Fibroblast of peridontal ligament (primary cell): ENCODE results near the gene AP1S1.

Source experiments
- DNase-seq: peaks from one replicate; pipeline ENCODE4 v3.0.0-alpha.2; 2010; ENCODE audit errors: extremely low read depth

AP1S1 gene

DNA sequence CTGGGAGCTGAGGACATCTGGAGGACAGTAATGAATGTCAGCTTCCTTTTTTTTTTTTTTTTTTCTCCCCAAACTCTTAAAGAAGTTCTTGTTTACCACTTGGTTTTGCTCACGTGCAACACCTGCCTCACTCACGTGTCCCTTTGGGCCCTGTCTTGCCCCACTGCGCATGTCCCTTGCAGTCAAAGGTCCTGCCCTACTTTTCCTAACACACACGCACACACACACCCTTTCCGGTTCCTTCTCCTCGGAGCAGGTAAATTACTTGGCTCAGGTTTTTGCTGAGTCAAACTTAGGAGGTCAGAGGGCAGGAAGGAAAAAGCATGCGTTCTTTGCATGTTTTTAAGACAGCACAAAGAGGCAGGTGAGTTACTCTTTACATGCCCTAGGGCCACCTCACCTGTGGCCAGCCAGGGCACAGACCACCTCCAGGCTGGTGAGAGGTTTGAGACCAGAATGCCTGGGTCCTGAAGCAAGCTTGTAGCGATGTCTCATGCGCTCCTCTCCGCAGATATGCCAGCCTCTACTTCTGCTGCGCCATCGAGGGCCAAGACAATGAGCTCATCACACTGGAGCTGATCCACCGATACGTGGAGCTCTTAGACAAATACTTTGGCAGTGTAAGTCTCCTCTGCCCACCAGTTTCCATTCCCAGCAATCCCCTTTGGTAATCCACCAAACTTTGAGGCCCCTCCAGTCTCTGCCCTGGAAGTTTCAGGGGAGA, 2.8 kb downstream of the AP1S1 start:
- no peak for DNase-seq

DNA sequence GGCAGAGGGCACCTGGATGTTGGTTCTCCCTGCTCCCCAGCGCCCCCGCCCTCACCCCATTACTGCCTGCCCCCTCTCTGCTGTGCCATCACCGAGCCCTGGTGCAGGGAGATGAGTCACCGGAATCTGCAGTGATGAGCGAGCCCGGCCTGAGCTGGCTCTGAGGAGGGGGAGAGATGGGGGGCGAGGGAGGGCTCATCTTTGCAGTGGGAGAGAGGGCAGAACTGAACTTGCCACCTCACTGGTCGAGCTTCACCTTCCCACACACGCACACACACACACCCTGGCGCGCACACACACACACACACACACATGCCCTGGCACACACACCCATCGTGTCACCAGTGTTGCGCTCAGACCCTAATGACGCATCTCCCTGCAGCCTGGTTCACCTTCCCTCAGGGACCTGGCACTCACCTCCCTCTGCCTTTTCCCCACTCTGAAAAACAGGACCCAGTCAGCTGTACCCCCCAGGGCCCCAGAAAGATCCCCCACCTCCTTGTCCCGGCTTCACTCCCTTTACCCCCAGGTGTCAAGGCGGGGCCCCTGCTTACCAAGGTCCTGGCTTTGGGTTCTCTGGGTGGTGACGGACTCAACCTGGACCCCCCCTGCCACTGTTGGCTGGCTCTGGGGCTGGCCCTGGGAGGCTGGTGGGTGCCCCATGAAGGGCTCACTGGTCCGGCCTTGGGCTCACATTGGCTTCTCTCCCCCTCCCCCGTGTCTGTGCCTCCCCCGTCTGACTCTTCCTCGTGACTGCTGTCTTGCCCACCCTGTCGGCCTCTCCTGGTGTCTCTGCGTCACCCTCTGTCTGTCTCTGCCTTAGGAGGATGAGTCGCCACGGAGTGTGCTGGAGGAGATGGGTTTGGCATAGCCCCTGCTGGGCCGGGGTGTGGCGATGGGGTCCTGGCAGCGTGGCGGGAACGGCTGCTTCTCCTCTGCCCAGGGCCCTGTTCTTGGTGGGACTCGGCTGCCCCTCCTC, 5.7 kb downstream of the AP1S1 start:
- DNase-seq = no peak

GRCh38 chr7:101160910-101161309, 6.6 kb downstream of the AP1S1 start:
- no peak for DNase-seq

DNA sequence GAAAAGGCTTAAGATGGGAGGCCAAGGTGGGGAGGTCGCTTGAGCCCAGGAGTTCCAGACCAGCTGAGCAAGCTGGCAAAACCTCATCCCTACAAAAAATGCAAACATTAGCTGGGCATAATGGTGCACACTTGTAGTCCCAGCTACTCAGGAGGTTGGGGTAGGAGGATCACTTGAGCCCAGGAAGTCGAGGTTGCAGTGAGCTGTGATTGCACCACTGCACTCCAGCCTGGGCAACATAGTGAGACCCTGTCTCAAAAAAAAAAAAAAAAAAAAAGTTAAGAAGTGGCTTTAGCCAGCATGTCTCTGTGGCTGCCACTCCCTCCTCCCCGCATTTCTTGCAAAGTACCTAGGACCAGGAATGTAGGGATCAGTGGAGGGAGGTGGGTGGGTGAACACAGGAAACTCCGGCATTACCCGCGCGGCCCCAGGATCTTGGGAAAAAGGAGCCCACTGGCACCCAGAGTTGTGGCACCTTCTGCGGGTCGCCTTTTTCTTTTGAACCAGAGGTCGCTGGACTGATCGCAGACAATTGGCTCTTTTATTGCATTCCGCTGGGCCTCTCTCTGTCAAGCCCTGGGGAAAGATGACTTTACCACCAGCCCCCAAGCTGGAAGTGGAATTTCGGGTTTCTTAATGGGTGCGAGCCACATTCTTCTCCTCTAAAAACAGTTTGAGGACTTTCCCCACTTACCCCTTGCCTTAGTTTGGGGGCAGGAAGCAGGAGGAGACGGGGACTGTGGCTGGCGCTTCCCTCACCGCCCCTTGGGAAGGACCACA, 7.6 kb downstream of the AP1S1 start:
- DNase-seq = no peak

- no peak for DNase-seq
Observed at GRCh38 chr7:101162551-101163278, 8.4 kb downstream of the AP1S1 start.

DNA sequence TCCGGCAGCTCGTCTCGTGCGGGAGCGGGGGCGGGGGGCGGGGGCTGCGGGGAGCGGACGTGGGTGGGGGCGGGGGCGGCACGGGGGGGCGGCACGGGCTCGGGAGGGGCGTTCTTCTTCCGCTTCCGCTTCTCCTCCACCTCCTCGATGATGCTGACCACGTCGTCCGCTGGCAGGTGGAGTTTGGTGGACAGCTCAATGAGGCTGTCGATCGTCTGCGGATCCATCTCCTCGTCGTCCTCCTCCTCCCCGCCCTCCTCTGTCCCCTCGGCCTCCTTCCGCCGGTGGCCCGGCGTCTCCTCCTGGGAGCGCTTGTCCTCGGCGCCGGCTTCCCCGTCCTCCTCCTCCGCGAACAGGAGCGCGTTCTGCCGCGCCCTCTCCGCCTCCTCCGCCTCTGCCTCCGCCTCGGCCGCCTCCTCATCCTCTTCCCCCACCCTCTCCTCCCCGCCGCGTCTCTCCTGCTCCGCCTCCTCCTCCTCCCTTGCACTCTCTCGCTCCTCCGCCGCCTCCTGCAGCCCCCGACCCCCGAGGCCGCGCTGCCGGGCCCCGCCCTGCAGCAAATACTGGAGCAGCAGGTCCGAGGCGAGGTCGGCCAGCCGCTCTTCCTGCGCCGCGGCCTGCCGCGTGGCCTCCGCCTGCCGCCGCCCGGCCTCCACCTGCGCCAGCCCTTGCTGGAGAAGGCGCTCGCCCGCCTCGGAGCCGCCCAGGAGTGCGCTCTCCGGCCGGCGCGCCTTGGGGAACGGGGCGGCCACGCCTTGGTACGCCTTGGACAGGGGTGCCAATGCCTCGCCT, 9.2 kb downstream of the AP1S1 start:
- DNase-seq = no peak

DNA sequence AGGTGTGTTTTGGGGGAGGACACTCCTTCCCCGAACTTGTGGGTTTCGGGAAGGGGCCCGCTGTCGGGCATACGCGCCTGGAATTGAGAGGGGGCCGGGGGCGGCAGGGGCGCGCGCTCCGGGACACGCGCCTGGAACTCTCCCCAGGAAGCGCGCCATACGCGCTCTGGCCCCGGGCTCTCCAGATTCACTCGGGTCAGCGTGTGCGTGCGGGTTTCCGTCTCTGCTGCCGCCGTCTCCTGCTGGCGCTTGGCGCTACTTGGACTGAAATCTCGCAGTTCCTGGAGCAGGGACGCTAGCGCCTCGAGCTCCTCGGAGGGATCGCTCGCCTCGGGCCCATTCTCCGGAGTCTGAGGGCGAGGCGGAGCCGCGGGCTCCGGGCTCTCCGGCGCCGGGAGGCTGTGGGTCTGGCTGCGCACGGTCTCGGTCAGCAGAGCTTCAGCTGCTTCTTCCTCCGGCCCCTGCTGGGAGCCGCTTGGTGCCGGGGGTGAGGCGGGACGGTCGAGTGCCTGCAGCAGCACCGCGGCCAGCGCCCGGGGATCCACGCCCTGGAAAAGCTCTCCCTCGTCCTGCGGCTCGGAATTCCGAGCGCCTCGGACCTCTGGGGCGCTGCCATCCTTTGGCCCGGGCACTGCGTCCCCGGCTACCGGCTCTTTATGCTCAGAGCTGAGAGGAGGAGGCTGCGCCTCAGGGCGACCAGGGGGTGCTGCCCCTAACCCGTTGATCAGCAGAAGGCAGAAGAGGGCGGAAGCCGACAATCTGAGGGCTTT, 10.0 kb downstream of the AP1S1 start:
- peak; percentile 44 for DNase-seq

DNA sequence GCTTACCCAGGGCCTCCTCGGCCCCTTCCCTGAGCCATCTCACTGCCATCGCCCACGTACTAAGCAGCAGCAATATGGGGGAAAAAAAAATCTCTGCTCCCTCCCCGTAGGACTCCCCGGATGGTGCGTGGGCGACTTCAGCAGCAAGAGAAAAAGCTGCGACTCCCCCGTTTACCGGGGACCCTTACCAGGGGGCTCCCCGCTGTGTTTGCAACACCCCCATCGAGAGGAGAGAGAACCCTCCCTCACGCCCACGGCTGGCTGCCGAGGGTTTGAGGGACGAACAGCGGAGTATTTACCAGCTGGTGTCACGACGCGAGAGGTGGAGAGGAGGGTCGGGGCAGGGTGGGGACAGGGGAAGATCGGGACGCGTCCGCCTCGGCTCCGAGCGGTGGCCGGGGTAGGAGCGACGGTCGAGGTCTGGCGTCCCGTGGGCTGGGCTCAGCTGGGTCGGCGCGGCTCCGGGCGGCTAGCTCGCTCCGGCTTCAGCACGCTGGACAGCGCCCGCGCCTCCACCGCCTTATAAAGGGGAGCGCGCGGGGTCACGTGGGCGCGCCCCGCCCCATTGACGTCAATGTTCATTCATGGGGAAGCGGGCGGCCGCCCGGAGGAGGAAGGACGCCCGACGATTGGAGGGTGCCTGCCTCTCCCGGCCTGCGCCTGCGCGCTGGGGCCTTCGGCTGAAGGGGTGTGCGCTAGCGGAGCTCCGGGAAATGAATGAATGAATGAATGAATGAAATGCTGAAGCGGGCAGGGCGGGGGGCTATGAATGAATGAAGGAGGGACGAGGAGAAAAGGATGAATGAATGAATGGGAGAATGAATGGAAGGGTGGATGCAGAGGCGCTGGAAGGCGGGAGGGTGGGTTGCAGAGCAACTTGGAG, 11.0 kb downstream of the AP1S1 start, which contains the start of gene VGF:
TSS of gene VGF (minus strand) at position 495 of the 883 bp plus-strand sequence. CDS start 726 bp downstream, outside the sequence.
- DNase-seq = peak; percentile 79

- DNase-seq = no peak
Observed at GRCh38 chr7:101165958-101166647, 11.8 kb downstream of the AP1S1 start.

DNA sequence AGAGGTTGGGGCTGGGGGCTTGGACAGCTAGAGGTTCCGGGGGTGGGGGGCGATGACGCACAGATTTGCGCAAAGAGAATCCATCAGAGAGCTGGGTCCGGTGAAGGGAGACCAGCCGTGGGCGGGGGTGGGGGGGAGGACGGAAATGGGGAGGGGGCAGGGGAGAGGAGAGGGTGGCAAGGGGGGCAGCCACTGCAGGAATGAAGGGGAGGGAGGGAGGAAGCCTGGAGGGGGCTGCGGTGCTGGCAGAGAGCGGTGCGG, 12.3 kb downstream of the AP1S1 start:
- DNase-seq = no peak

- DNase-seq = no peak
Observed at GRCh38 chr7:101166909-101167644, 12.8 kb downstream of the AP1S1 start.

DNA sequence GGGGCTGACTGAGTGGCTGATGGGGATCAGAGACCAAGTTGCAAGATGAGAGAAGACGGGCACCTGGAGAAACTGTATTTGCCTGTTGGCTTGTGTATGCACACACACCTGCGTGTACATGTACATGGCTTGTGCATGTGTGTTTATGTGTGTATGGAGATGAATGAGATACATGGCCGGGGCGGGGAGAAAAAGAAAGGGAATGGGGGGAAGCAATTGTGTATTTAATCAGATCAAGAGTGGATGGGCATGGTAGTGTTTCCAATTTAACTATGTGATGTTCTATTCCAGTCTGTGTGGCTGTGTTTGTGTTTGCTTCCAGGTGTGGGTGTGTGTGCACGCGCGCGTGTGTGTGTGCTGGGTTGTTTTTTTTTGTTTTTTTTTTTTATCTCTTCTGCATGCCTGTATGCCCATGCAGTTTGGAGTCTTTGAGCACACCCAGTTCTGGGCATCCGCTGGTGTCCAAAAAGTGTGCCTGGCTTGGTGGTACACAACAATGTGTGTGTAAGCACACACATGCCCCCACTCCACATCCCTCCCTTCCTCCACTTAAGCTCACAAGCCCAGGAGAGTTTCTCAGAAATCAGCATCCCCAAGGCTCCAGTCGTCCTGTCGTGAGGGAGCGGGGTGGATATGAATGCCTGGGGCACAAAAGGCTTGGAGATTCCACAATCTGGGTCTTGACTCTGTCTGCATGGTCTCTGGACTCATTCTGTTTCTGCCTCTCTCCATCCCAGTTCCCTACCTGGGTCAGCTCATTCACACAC, 13.6 kb downstream of the AP1S1 start:
- DNase-seq = no peak

GRCh38 chr7:101168412-101169049, 14.3 kb downstream of the AP1S1 start:
- no peak for DNase-seq

DNA sequence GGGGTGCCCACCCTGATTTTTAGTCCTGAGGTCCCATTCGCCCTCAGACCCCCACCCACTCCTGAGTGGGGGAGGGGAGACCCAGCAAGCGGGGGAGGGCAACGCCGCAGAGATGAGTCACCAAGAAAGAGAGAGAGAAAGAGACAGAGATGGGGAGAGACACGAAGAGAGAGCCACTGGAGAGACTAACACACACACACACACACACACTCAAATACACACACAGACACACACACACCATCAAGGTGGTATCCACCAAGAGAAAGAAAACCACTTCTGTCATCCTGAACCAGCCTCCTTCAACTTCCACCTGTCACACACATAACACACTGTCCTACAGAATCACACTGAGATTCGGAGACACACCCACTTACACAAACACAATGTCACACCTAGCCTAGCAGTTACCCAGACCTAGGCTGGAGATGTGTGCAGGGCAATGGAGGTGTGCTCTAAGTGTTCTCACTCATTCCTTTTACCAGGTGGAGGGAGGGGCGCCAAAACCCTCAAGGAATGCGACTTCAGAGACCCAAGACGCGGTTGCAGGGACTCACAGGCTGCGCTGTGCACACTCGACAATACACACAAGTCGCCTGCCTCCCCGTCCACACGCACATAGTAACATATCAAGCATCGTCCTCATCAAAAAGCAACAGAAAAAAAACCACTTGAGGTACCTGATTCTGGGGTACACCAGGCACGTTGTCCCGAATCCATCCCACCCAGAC, 15.0 kb downstream of the AP1S1 start:
- DNase-seq = no peak

DNA sequence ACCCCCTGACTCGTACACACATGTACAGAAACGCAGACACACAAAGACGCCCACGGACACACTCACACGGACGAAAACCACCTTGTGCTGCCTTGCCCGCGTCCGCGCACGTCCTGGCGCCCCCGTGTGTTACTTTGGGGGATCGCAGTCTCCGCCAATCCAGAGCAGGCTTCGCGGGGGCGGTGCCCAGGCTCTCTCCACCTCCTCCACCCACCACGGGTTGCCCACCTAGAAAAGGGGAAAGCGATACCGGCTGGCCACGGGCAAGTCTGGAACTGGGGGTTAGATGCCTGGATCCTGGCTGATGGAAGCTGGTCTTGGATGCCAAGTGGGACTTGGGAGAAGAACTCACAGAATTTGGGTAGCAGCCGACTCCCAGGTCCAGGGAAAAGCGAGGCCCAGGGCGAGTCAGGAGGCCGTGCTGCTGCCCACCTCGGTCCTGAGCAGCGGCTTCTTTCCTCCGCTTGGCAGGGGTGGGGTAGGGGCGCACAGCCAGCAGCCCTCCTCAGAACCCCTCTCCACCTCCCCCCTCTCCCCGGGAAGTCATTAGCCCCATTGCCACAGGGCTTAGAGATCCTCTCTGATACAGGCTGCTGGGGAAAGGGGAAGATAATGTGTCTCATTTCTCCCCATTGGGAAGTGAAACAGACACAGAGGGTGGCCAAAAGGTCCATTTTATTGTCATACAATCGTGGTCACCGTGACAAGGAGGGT, 15.7 kb downstream of the AP1S1 start:
- peak; percentile 48 for DNase-seq
